Hematopoietic multipotent progenitor cell treated with erythropoietin and hydrocortisone succinate and interleukin-3 and kit ligand, for 15 days (in vitro differentiated cells): ENCODE results near the gene ACSL1.

ENCODE experiments used
- DNase-seq: peaks from one replicate; pipeline ENCODE4 v3.0.0-alpha.2; 2015; ENCODE audit warnings: low spot score

Gene ACSL1, protein sequence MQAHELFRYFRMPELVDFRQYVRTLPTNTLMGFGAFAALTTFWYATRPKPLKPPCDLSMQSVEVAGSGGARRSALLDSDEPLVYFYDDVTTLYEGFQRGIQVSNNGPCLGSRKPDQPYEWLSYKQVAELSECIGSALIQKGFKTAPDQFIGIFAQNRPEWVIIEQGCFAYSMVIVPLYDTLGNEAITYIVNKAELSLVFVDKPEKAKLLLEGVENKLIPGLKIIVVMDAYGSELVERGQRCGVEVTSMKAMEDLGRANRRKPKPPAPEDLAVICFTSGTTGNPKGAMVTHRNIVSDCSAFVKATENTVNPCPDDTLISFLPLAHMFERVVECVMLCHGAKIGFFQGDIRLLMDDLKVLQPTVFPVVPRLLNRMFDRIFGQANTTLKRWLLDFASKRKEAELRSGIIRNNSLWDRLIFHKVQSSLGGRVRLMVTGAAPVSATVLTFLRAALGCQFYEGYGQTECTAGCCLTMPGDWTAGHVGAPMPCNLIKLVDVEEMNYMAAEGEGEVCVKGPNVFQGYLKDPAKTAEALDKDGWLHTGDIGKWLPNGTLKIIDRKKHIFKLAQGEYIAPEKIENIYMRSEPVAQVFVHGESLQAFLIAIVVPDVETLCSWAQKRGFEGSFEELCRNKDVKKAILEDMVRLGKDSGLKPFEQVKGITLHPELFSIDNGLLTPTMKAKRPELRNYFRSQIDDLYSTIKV

DNA sequence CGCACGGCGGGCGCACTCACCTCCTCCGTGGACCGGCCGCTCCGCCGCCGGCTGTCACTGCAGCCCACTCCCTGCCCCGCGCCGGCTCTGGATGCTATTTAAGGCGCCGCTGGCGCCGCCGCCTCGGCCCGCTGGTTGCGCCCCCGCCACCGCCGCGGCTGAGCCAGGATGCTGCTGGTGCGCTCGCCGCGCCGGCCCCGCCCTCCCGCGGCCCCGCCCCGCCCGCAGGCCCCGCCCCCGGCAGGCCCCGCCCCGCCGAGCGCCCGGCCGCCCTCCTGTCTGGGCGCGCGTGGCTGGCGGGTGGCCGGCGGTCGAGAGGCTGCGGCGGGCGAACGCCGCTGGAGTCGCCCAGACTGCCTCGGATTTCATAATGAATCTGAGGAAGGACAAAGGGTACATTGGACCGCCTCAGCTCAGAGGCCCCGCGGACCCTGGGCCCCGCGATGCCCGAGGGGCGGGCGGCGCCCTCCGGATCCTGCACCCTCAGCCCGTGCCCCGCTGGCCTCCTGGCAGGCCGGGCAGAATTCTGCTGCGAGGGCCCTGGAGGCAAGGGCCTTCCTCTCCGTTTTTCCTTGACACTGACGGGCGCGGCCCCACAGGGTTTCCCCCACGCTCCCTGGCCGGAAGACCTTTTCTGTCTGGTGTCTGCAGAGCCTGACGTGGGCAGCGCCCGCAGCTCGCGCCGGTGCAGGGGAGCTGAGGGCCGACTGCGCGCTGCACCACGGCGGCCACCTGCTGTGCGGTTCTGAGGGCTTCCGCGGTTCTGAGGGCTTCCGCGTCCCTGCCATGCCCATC is at the start of gene ACSL1:
TSS of gene ACSL1 (minus strand) at position 73 of the 795 bp plus-strand sequence. CDS start 22,454 bp downstream, outside the sequence.
- DNase-seq, result peak; percentile 76

DNA sequence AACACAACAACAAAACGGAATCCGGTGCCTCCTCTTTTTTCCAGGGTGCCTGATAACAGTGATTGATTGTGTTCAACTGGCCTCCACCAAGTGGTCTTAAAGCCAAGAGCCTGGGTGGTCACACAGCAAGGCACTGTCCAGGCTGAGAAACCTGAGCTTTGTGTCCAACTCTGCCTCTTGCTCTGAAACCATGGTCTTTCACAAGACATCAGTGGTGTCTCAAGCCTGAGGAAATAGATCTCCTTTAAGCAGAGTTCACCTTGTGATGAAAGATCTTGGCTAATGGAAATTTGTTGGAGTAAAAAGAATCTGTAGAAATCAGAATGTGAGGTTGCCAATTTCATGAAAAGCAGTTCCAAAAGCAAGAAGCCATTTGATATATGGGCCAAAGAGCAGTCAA is 47.3 kb upstream of the ACSL1 start:
- no peak for DNase-seq

DNA sequence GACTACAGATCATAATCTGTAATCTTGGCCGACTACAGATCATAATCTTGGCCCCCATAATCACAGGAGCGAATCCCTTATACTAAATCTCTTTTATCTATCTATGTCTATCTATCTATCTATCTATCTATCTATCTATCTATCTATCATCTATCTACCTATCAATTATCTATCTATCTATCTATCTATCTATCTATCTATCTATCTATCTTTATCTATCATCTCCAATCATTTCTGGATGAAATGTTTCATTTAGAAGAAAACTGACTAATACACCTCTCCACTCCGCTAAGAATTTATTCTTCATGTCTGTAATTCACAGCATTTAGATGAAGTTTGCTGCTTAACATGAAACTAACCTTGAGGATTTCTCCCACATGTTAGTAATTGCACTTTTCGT is 45.0 kb upstream of the ACSL1 start:
- no peak for DNase-seq

DNA sequence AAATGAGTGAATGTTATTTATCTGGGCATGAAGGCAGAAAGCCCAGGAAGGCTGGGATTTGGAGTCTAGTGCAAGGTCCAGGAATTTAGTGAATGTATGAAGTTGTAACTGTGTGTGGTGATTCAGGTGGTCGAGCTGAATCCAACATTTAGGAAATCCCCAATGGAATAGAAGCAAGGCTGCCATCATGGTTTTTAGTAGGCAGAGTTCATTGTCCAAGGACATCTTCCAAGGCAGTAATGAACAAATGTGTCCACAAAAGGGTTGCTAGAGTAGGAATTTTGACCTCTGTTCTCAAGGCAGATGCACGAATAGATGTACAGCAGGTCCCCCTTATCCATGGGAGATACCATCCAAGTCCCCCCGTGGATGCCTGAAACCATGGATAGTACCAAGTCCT is 42.9 kb upstream of the ACSL1 start:
- DNase-seq, result no peak

DNA sequence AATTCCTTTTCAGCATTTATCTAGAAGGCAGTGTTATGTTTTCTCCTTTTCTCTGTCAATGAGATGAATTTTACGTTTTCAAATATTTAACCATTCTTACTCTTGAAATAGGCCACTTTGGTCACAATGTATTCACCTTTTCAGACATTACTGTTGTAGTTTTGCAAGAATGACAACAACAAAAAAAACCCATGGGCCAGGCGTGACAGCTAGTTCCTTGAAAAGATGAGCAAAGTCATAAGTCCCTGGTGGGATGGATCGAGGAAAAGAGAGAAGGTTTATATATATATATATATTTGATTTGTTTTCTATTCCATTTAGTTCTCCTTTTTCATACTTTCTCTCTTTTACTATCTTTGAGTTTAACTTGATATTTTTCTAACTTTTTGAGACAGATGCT is 38.1 kb upstream of the ACSL1 start:
- DNase-seq, result no peak

DNA sequence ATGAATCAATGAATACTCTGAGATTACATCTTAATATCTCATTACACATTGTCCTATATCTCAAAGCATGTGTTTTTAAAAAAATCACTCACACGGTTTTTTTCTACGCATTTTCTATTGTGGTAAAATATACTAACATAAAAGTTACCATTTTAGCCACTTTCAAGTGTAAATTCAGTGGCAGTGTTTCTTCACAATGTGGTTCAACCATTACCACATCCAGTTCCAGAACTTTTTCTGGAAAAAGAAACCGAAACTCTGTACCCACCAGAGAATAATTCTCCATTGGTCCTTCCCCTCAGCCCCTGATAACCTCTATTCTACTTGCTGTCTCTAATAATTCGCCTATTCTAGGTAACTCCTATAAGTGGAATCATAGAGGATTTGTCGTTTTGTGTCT is 35.3 kb upstream of the ACSL1 start:
- DNase-seq, result no peak

DNA sequence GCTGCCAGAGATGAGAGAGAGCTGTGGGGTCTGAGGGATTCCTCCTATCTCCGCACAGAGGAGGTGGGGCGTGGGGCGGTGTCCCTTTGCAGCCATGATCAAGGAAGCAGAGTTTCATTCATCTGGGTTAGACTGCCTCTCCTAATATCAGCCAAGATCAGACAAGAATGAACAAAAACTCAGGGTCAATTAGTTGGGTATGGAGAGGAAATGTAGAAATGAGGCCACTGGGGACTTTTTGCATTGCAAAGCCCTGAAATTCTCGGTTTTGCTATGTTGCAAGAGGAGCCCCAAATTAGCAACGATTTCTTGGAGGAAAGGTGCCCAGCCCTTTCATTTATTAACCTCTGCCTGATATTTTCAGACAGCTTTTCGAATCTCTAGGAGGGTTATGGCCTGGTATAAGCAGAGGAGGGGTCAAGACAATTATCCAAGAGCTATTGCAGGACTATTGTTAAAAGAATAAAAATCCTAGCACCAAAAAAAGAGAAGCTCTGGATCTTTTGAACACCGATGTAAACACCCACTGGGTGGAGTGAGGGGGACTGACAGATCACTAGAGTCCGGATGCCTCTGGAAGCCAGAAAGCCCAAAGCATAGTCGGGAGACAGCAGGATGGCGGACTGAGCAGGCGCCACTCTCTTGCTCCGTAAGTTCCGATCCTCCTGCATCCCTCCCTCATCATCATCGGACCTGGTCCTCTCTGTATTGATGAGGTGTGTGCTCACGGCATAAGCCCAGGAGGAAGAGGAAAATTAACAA is 34.4 kb upstream of the ACSL1 start:
- no peak for DNase-seq

DNA sequence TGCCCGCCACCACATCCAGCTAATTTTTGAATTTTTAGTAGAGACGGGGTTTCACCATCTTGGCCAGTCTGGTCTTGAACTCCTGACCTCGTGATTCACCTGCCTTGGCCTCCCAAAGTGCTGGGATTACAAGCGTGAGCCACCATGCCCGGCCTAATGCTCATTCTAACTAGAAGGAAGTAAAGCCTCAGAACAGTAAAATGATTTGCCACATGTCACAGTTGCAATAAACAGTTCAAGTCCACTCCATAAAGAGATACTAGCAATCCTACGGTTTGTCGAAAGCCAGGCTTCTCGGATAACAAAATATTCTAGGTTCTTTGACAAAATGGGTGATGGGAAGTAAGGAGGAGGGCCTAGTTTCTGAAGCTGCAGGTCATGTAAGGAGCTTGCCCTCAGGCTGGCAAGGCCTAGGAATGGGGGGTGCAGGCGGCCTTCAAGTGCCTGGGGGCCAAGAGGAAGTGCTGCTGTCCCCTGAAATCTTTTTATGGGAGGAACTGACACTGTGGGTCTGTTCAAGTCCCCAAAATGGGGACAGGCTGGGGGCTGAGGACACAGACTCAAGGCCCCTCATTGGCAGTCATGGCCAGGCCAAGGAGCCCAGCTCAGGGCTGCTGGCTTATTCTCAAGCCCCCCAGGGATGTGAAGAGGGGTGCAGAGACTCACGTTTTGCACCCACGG is 31.8 kb upstream of the ACSL1 start:
- DNase-seq, result no peak

DNA sequence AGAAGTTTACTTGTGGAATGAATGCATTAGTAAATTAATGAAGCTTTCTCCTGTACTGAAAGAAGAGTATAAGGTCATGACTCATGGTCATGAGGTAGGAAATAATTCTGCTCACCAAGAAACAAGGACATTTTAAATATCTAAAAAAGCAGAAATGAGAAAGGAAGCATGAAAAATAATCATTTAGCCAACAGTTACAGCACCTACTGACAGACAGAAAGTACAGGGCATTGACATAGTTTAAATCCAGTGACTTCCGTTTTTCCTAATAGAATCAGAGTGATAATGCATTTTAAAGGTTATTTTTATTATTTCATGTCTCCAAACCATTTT is 30.5 kb upstream of the ACSL1 start:
- no peak for DNase-seq

DNA sequence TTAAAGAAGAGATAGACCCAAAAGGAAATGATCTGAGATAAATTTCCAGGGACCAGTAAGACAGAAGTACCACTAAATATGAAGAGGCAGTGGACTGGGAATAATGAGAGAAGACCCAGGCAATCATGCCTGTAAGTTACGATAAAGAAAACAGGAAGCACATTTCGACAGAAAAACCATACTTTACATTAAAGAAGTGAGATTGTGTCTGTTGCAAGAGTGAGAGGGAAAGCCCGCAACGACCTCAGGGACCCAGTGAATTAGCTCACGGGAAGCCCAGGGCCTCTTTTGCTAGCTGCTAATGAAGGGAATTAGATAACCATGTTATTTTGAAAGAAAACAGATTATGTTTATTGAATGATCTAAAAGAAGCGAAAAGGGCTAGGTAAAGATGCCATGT is 28.9 kb upstream of the ACSL1 start:
- no peak for DNase-seq

DNA sequence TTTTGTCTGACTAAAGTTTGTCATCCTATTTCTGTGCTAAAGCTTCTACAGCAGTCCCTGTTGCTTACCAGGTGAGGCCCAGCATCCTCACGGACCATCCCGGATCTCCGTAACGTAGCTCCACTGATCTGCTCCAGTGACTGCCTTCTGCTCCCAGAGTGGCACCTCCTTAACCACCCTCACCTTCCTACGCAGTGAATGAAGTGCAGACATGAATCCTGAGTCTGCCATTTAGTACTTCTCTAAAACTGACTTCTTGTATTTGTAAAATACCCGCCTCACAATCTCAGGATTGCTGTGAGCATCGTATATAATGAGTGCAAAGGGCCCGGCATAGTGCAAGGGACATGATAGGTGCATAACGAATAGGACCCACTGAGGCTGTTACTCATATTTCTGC is 27.7 kb upstream of the ACSL1 start:
- no peak for DNase-seq

DNA sequence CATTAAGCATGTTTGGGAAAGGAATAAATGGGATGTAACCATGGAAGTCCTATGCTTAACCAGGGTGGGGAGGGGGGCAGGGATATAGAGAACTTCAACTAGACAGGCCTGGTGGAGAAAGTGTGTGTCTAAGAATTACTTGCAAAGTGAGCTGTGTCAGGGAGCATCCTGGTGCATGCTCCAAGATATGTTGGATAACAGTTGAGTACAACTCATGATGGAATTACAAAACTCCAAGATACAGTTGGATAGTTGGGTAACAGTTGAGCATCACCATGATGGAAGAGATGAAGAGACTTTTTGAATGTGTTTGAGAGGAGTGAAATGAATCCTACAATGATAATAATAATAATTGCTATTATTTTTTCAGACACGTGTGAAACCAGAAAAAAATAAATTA is 26.1 kb upstream of the ACSL1 start:
- DNase-seq, result no peak

DNA sequence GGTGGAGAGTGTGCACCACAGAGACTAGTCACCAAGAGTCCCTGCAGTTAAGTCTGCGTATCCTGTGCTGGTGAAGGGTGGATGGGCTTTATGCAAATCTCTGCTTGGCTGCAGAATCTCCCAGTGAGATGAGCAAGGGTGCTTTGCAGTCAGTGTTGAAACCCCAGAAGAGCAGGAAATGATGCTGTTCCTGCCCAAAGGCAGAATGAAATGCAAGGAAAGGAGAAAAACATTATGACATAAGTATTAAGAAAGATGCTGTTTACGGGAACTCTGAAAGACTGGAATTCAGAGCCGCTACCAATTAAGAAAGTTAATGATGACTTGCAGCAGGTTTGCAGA is 25.4 kb upstream of the ACSL1 start:
- DNase-seq, result no peak

DNA sequence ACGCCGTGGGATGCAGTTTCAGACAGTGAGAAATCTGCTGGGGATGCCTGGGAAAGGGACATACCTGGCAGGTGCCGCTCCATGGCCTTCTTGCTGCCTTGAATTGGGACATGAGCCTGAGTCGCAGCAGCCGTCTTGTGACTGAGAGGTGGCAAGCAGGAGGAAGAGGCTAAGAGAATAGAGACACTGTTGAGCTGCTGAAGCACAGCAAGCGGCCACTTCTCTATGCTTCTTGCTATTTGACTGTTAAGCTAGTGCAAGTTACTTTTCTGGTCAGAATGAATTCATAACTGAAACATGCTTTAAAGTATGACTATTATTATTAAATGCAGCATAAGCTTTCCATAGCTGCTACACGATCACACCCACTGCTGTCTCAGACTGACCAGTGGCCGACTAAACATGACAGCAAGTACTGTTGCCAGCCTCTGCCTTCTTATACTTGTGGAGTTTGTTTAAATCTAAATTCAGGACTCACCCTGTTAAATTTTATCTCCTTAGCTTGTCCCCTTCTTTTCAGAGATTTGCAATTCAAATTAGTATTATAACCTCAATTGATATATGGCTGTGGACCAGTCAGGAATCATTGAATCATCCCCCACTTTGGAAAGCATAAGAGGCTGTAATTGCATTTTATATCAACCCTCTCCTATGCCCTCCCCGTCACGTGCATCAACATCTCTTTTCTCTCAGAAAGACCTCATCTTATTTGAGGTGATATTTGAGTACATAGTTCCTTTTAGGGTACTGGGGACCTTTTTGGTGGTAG is 24.8 kb upstream of the ACSL1 start:
- DNase-seq, result no peak

DNA sequence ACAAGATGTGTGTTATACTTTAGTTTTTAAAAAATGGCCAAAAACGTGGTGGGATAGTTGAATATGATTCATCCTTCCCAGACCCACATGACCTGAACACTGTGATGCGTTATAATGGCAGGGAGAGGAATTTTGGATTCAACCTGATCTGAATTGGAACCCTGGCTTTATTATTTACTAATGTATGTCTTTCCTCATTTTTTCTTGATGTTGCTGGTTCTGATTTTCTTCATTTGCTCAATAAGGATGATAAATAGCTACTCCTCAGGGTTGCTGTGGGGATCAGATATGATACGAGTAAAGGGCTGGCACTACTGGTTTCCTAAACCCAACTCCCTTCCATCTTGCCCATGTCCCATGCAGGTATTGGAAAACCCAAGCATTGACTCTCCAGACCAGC is 24.2 kb upstream of the ACSL1 start:
- no peak for DNase-seq

DNA sequence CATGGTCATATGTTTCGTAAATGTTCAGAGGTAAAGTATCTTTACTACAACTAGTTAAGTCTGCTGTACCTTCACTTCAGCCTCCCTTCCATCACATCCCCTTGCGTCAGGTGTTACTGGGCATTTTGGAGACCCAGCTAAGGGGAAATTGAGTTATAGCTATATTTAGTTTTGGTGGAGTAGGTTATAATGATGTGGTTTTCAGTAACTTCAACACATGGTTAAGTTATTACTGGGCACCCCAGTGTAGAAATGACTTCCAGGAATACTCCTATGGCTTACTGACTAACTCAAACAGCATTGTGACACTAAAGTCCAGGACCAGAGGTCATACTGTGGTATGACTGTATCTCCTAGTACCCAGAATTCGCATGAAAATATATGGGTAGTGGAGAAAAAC is 23.4 kb upstream of the ACSL1 start:
- no peak for DNase-seq

DNA sequence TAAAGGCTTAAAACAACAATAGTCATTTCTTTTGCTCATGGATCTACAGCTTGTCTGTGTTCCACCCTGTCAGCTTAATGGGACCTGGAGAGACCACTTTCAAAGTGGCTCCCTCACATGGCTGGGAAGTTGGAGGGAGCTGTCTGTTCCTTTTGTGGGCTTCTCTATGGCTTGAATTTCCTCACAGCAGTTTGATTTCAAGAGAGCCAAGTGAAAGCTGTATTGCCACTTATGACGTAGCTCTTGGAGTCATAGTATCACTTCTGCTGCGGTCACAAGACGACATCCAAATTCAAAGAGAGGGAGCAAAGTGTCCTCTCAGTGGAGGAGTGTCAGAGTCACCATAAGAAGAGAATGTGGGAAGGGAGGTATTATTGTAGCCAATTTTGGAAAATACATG is 22.7 kb upstream of the ACSL1 start:
- DNase-seq, result no peak

DNA sequence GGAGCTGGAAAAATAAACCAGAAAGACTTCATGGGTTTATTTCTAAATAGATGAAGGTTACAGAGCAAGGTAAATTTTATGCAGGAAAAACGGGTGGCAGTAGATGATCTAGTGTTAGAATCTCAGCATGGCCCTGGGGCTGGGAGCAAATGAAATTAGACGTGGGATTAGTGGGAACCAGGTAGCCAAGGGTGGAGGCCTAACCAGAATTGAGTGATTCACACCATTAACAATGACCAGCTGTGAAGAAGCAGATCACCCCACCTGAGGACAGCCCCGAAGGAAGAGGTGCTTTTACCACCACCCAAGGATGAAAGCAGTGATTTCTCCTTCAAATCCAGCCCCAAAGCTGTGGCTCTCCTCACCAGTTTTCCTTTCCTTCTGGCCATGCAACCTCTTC is 20.8 kb upstream of the ACSL1 start:
- no peak for DNase-seq

DNA sequence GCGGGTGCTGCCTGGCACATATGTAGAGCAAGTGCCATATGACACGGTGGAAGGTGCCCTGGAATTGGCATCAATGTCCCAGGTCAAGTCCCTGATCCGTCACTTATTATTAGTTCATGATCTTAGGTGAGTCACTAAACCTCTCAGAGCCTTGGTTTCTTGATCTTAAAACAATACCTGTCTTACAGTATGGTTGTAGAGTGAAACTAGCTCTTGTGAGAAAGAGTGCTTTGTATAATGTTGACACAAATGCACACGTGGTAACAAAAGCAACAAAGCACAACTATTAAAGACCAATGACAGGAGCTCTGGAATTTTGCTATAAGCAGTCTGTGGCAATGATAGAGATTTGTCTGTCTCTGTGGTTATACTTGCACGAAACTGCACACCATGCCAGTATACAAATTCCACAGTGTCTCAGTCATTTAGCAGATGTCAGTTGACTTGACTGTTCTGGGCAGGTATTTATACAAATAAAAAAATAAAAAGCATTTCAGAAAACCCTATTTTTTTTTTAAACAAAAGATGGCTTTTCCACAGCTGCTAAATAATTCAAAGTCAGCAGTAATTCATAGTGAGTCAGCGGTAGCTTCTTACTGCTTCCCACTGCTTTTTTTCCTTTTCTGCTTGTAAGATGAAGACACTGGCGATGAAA is 19.7 kb upstream of the ACSL1 start:
- DNase-seq, result no peak

DNA sequence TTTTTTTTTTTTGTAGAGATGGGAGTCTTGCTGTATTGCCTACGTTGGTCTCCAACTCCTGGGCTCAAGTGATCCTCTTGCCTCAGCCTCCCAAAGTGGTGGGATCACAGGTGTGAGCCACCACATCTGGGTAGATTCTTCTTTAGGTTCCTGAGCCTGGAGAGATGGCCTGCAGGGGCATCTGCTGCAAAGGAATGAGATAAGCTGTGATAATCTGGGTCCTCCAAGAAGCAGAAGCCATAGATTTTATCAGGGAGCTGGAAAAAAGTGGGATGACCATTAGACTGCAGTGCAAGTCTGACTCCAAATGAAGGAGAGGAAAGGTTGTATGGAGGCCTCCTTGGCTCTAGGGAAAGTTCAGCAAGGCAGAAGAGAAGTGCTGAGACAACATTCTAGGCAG is 19.0 kb upstream of the ACSL1 start:
- DNase-seq, result no peak
